ENCODE data around the gene PRLH. TPM values are rescaled to one million over a fixed set of nuclear protein-coding genes. Genes with fewer than 3 reads are reported as not detected.

The PRLH gene
- total RNA-seq, 1 donor from 2014 or later: not detected

GRCh38 chr2:237596520-237597195, 30.3 kb downstream of the PRLH start:
- Mint-ChIP-seq H3K27me3 (ENCODE audit: unreplicated experiment) (no peaks in the 10 kb centered on the region), H3K4me1 (ENCODE audit: unreplicated experiment) (peaks cover 55% of the 10 kb centered on the region)

GRCh38 chr2:237597196-237598145, 31.1 kb downstream of the PRLH start:
- no peak overlapping the region for H3K27ac Mint-ChIP-seq (ENCODE audit: unreplicated experiment)
- H3K27me3 Mint-ChIP-seq (ENCODE audit: unreplicated experiment): no peaks in the 10 kb centered on the region
- H3K9me3 Mint-ChIP-seq (ENCODE audit: unreplicated experiment): no peaks in the 10 kb centered on the region
- peaks cover 53% of the 10 kb centered on the region for H3K4me1 Mint-ChIP-seq (ENCODE audit: unreplicated experiment)
- H3K4me3 Mint-ChIP-seq (ENCODE audit: unreplicated experiment): no peak overlapping the region
- no peaks in the 10 kb centered on the region for H3K36me3 Mint-ChIP-seq (ENCODE audit: unreplicated experiment)
- no peak for TF ChIP-seq CTCF (IDR thresholded peaks at IDR 0.05)
- no peak for DNase-seq (ENCODE audit: extremely low spot score, unreplicated experiment)

More at GRCh38 chr2:237596520-237597195, 30.3 kb downstream of the PRLH start:
- Mint-ChIP-seq H3K4me3 (ENCODE audit: unreplicated experiment) (no peak overlapping the region), H3K9me3 (ENCODE audit: unreplicated experiment) (no peaks in the 10 kb centered on the region), H3K36me3 (ENCODE audit: unreplicated experiment) (no peaks in the 10 kb centered on the region), H3K27ac (ENCODE audit: unreplicated experiment) (no peak overlapping the region)
- no peak for DNase-seq (ENCODE audit: extremely low spot score, unreplicated experiment)
- no peak for TF ChIP-seq CTCF (IDR thresholded peaks at IDR 0.05)

- no peak for DNase-seq (ENCODE audit: extremely low spot score, unreplicated experiment)
- Mint-ChIP-seq H3K36me3 (ENCODE audit: unreplicated experiment) (no peaks in the 10 kb centered on the region), H3K4me3 (ENCODE audit: unreplicated experiment) (no peak overlapping the region), H3K9me3 (ENCODE audit: unreplicated experiment) (no peaks in the 10 kb centered on the region), H3K4me1 (ENCODE audit: unreplicated experiment) (peaks cover 53% of the 10 kb centered on the region), H3K27me3 (ENCODE audit: unreplicated experiment) (no peaks in the 10 kb centered on the region), H3K27ac (ENCODE audit: unreplicated experiment) (no peak overlapping the region)
- no peak for TF ChIP-seq CTCF (IDR thresholded peaks at IDR 0.05)
Measured at GRCh38 chr2:237598468-237599208, 32.3 kb downstream of the PRLH start.

- Mint-ChIP-seq H3K4me3 (ENCODE audit: unreplicated experiment) (no peak overlapping the region), H3K4me1 (ENCODE audit: unreplicated experiment) (peaks cover 49% of the 10 kb centered on the region), H3K9me3 (ENCODE audit: unreplicated experiment) (no peaks in the 10 kb centered on the region), H3K27ac (ENCODE audit: unreplicated experiment) (peak overlapping the region; percentile 69), H3K27me3 (ENCODE audit: unreplicated experiment) (no peaks in the 10 kb centered on the region), H3K36me3 (ENCODE audit: unreplicated experiment) (no peaks in the 10 kb centered on the region)
- no peak for DNase-seq (ENCODE audit: extremely low spot score, unreplicated experiment)
- TF ChIP-seq CTCF (IDR thresholded peaks at IDR 0.05): no peak
Measured at GRCh38 chr2:237599465-237600110, 33.2 kb downstream of the PRLH start.

All from osteocyte (in vitro differentiated cells).